ENCODE data around the gene UBAP1. TPM values are rescaled to one million over a fixed set of nuclear protein-coding genes. Genes with fewer than 3 reads are reported as not detected.

The UBAP1 gene
- total RNA-seq, 1 experiment from 2014 or later, result 30.8 TPM

DNA sequence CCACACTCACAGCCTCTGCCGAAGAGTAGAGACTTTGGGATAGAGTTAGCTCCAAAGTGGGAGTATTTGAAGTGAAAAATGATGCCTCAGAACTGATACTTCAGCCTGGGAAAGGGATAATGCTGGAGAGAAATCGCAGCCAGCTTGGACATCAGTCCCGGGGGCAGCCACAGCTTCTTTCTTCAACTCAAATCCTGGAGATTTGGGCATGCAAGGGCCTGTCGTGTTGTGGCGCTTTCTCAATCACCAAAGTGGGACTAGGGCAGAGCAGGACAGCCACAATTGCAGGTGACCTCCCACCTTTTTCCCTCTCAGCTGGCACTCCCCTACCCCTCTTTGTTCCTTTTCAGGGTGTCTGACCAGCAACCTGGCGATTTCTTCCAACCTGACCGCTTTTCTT, 70.4 kb downstream of the UBAP1 start:
- Histone ChIP-seq H3K27me3 (ENCODE audit: insufficient read depth, low read length) (no peaks in the 10 kb centered on the region), H2AFZ (ENCODE audit: low read depth, low read length, poor library complexity, severe bottlenecking) (no peak overlapping the region), H3K9me2 (ENCODE audit: insufficient read depth) (no peaks in the 10 kb centered on the region), H3K79me2 (ENCODE audit: insufficient read depth, low read length) (peaks cover 22% of the 10 kb centered on the region), H3K9ac (ENCODE audit: low read length) (no peak overlapping the region), H4K20me1 (ENCODE audit: insufficient read depth) (no peaks in the 10 kb centered on the region; the same call in 1 of the 2 replicates), H3K4me2 (ENCODE audit: low read length) (no peak overlapping the region), H3K4me1 (ENCODE audit: control insufficient read depth in 1 of 2, insufficient read depth in 2 of 2, low read length in 2 of 2) (peaks cover 0 to 11% of the 10 kb centered on the region in 2 experiments; a peak in 2 of 4 replicates), H3K36me3 (ENCODE audit: control insufficient read depth in 1 of 2, insufficient read depth in 2 of 2, low read length in 2 of 2) (peaks cover 10 to 26% of the 10 kb centered on the region in 2 experiments), H3K4me3 (replicated peaks in 1 of 2; ENCODE audit: low read depth in 1 of 2, low read length in 2 of 2) (no peak overlapping the region), H3K9me3 (ENCODE audit: control insufficient read depth in 1 of 2, insufficient read depth in 1 of 2, low read depth in 1 of 2, low read length in 2 of 2) (no peaks in the 10 kb centered on the region), H3K27ac (ENCODE audit: low read depth, low read length) (no peak overlapping the region; the same call in 1 of the 2 replicates)
- POLR2A ChIA-PET, result no interaction called here
- intact Hi-C loops (cut with micrococcal nuclease), result no loop called here
- ATAC-seq (no peak), DNase-seq (ENCODE audit: low read depth, low spot score) (no peak)
- CTCF ChIA-PET, result no interaction called here
- BruUV-seq (replicated peaks), result no TSS peak
- TF ChIP-seq SRF (IDR thresholded peaks at IDR 0.05; ENCODE audit: low read depth), result no peak
- no peak for TF ChIP-seq ZFX (IDR thresholded peaks at IDR 0.05)
- TF ChIP-seq, protein P1, sequence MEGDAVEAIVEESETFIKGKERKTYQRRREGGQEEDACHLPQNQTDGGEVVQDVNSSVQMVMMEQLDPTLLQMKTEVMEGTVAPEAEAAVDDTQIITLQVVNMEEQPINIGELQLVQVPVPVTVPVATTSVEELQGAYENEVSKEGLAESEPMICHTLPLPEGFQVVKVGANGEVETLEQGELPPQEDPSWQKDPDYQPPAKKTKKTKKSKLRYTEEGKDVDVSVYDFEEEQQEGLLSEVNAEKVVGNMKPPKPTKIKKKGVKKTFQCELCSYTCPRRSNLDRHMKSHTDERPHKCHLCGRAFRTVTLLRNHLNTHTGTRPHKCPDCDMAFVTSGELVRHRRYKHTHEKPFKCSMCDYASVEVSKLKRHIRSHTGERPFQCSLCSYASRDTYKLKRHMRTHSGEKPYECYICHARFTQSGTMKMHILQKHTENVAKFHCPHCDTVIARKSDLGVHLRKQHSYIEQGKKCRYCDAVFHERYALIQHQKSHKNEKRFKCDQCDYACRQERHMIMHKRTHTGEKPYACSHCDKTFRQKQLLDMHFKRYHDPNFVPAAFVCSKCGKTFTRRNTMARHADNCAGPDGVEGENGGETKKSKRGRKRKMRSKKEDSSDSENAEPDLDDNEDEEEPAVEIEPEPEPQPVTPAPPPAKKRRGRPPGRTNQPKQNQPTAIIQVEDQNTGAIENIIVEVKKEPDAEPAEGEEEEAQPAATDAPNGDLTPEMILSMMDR (IDR thresholded peaks at IDR 0.05 in 2 of 3, conservative IDR thresholded peaks at IDR 0.05 in 1 of 3; ENCODE audit: borderline replicate concordance in 1 of 3, insufficient read depth in 1 of 3, low read depth in 2 of 3, low read length in 2 of 3), result no peak
- TF ChIP-seq CBX3 (IDR thresholded peaks at IDR 0.05; ENCODE audit: low read depth), result no peak
- TF ChIP-seq, protein P2, sequence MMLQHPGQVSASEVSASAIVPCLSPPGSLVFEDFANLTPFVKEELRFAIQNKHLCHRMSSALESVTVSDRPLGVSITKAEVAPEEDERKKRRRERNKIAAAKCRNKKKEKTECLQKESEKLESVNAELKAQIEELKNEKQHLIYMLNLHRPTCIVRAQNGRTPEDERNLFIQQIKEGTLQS (IDR thresholded peaks at IDR 0.05), result no peak
- TF ChIP-seq ELF1 (IDR thresholded peaks at IDR 0.05; ENCODE audit: borderline replicate concordance, low read depth), result no peak
- TF ChIP-seq ZNF274 (IDR thresholded peaks at IDR 0.05; ENCODE audit: low read depth, low read length), result no peak
- TF ChIP-seq, protein P3, sequence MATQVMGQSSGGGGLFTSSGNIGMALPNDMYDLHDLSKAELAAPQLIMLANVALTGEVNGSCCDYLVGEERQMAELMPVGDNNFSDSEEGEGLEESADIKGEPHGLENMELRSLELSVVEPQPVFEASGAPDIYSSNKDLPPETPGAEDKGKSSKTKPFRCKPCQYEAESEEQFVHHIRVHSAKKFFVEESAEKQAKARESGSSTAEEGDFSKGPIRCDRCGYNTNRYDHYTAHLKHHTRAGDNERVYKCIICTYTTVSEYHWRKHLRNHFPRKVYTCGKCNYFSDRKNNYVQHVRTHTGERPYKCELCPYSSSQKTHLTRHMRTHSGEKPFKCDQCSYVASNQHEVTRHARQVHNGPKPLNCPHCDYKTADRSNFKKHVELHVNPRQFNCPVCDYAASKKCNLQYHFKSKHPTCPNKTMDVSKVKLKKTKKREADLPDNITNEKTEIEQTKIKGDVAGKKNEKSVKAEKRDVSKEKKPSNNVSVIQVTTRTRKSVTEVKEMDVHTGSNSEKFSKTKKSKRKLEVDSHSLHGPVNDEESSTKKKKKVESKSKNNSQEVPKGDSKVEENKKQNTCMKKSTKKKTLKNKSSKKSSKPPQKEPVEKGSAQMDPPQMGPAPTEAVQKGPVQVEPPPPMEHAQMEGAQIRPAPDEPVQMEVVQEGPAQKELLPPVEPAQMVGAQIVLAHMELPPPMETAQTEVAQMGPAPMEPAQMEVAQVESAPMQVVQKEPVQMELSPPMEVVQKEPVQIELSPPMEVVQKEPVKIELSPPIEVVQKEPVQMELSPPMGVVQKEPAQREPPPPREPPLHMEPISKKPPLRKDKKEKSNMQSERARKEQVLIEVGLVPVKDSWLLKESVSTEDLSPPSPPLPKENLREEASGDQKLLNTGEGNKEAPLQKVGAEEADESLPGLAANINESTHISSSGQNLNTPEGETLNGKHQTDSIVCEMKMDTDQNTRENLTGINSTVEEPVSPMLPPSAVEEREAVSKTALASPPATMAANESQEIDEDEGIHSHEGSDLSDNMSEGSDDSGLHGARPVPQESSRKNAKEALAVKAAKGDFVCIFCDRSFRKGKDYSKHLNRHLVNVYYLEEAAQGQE (IDR thresholded peaks at IDR 0.05; ENCODE audit: low read depth), result no peak
- TF ChIP-seq, protein P4, sequence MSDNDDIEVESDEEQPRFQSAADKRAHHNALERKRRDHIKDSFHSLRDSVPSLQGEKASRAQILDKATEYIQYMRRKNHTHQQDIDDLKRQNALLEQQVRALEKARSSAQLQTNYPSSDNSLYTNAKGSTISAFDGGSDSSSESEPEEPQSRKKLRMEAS (IDR thresholded peaks at IDR 0.05), result no peak
- no peak for TF ChIP-seq EZH2 (IDR thresholded peaks at IDR 0.05)
- no peak for TF ChIP-seq EGR1 (IDR thresholded peaks at IDR 0.05; ENCODE audit: low read depth)
- TF ChIP-seq POLR2A (IDR thresholded peaks at IDR 0.05; ENCODE audit: borderline replicate concordance, extremely low read depth, insufficient read depth, insufficient read length), result no peak
- TF ChIP-seq, protein P5, sequence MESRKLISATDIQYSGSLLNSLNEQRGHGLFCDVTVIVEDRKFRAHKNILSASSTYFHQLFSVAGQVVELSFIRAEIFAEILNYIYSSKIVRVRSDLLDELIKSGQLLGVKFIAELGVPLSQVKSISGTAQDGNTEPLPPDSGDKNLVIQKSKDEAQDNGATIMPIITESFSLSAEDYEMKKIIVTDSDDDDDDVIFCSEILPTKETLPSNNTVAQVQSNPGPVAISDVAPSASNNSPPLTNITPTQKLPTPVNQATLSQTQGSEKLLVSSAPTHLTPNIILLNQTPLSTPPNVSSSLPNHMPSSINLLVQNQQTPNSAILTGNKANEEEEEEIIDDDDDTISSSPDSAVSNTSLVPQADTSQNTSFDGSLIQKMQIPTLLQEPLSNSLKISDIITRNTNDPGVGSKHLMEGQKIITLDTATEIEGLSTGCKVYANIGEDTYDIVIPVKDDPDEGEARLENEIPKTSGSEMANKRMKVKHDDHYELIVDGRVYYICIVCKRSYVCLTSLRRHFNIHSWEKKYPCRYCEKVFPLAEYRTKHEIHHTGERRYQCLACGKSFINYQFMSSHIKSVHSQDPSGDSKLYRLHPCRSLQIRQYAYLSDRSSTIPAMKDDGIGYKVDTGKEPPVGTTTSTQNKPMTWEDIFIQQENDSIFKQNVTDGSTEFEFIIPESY (IDR thresholded peaks at IDR 0.05; ENCODE audit: extremely low read depth, insufficient replicate concordance, low read length), result no peak
- RAD21 ChIA-PET (ENCODE audit: low non-redundant PET in 1 of 2, low total read pairs in 2 of 2, uncharacterized antibody in 2 of 2, unreplicated experiment in 2 of 2), result no interaction called here

All from HCT116 (cell line).